Left ventricle myocardium inferior (tissue), 1 donor: ENCODE results near the gene SNRNP25. TPM values are rescaled to one million over a fixed set of nuclear protein-coding genes. Genes with fewer than 3 reads are reported as not detected.

Source experiments
- DNase-seq: peaks from one replicate; pipeline ENCODE4 v3.0.0-alpha.2; 2020
- H3K27ac ChIP-seq: fragments of 200-600 bp; replicated peaks from 2 replicates; pipeline ENCODE4 v1.8.0; 2021
- H3K27me3 ChIP-seq: fragments of 200-600 bp; 2 replicates; pipeline ENCODE4 v1.8.0; 2021; ENCODE audit warnings: low read depth
- H3K36me3 ChIP-seq: fragments of 200-600 bp; 2 replicates; pipeline ENCODE4 v1.8.0; 2021
- H3K4me1 ChIP-seq: fragments of 200-600 bp; 2 replicates; pipeline ENCODE4 v1.8.0; 2021
- H3K4me3 ChIP-seq: fragments of 200-600 bp; 2 replicates; pipeline ENCODE4 v1.8.0; 2021; ENCODE audit warnings: mild to moderate bottlenecking, moderate library complexity
- H3K9me3 ChIP-seq: fragments of 200-600 bp; replicated peaks from 2 replicates; pipeline ENCODE4 v1.8.0; 2021
- CTCF ChIP-seq: fragments of 200-600 bp; IDR thresholded peaks from 2 replicates; pipeline ENCODE4 v1.8.0; 2021; ENCODE audit warnings: antibody characterized with exemption, mild to moderate bottlenecking, borderline replicate concordance
- intact Hi-C: fragments of 100-400 bp; cut with micrococcal nuclease; formaldehyde crosslinking; loops from one replicate; pipeline ENCODE4 v1.11.0; 2022
- total RNA-seq: library from RNA; stranded (reverse); fragmentation: NEBNext Ultra II Directional; extraction: Animal tissue kit (Norgen Biotek cat#: 25700); gene quantifications from one replicate; pipeline ENCODE4 v1.2.1, GENCODE V29; 2021
- donor health status: DM: no; HTN: yes; CAD: no; lungs with severe emphysema.

The SNRNP25 gene
- total RNA-seq, 1 donor from 2014 or later = 71.2 TPM

- Histone ChIP-seq H3K27me3 (no peaks in the 10 kb centered on the region), H3K4me3 (peak overlapping the region; percentile 88), H3K9me3 (no peaks in the 10 kb centered on the region), H3K4me1 (peaks cover 69% of the 10 kb centered on the region), H3K27ac (peak overlapping the region; percentile 96), H3K36me3 (peaks cover 25% of the 10 kb centered on the region)
- intact Hi-C loops = no loop called here
- no peak for TF ChIP-seq CTCF
- peak; percentile 43 for DNase-seq
Observed at GRCh38 chr16:78444-79150, 25.0 kb downstream of the SNRNP25 start.

- no peak for TF ChIP-seq CTCF
- intact Hi-C loops = no loop called here
- no peaks in the 10 kb centered on the region for H3K27me3 ChIP-seq
- peaks cover 69% of the 10 kb centered on the region for H3K4me1 ChIP-seq
- H3K36me3 ChIP-seq = peaks cover 25% of the 10 kb centered on the region
- peak overlapping the region; percentile 88 for H3K4me3 ChIP-seq
- H3K27ac ChIP-seq = peak overlapping the region; percentile 96
- DNase-seq = no peak
- no peaks in the 10 kb centered on the region for H3K9me3 ChIP-seq
Observed at GRCh38 chr16:79151-80054, 25.8 kb downstream of the SNRNP25 start.

GRCh38 chr16:83060-83603 is 29.5 kb downstream of the SNRNP25 start:
- Histone ChIP-seq H3K27me3 (no peaks in the 10 kb centered on the region), H3K36me3 (peaks cover 53% of the 10 kb centered on the region), H3K9me3 (no peaks in the 10 kb centered on the region), H3K4me3 (no peak overlapping the region), H3K4me1 (peaks cover 55% of the 10 kb centered on the region), H3K27ac (no peak overlapping the region)
- DNase-seq = no peak
- intact Hi-C loops = no loop called here
- no peak for TF ChIP-seq CTCF

- no peaks in the 10 kb centered on the region for H3K27me3 ChIP-seq
- no peak overlapping the region for H3K4me3 ChIP-seq
- H3K27ac ChIP-seq = peak overlapping the region; percentile 75
- H3K9me3 ChIP-seq = no peaks in the 10 kb centered on the region
- no peak for TF ChIP-seq CTCF
- peaks cover 61% of the 10 kb centered on the region for H3K36me3 ChIP-seq
- H3K4me1 ChIP-seq = peaks cover 48% of the 10 kb centered on the region
- no peak for DNase-seq
- intact Hi-C loops = no loop called here
Observed at GRCh38 chr16:83781-84615, 30.4 kb downstream of the SNRNP25 start.
